HG03521 (cell line): Measurements from ENCODE around the gene FBXL13.
"Not testable (repeated sequence)": the region's sequence is repeated elsewhere in the genome, so short reads cannot be mapped to it uniquely, and the experiment has no call there.

Experiments
- ATAC-seq: cut with Tn5 transposase; IDR thresholded peaks from one replicate; pipeline ENCODE4 v1.9.1; 2021; ENCODE audit warnings: mild to moderate bottlenecking, moderate library complexity; ENCODE audit not compliant: unreplicated experiment

FBXL13 gene

GRCh38 chr7:102788770-102789169, 285.8 kb downstream of the FBXL13 start:
- not testable (repeated sequence) for ATAC-seq

GRCh38 chr7:102780926-102781325, 293.7 kb downstream of the FBXL13 start:
- not testable (repeated sequence) for ATAC-seq

GRCh38 chr7:102778663-102779062, 295.9 kb downstream of the FBXL13 start:
- not testable (repeated sequence) for ATAC-seq

- ATAC-seq = not testable (repeated sequence)
These were observed 298.4 kb downstream of the FBXL13 start for GRCh38 chr7:102776217-102776616.

GRCh38 chr7:102770467-102770866, 304.1 kb downstream of the FBXL13 start:
- not testable (repeated sequence) for ATAC-seq

GRCh38 chr7:102769657-102770192, 304.9 kb downstream of the FBXL13 start:
- not testable (repeated sequence) for ATAC-seq

GRCh38 chr7:102763295-102763905, 311.2 kb downstream of the FBXL13 start:
- ATAC-seq = not testable (repeated sequence)
